Stimulated activated CD8-positive, alpha-beta memory T cell treated with anti-CD3 and anti-CD28 coated beads, Interleukin-4, amount 100 ng/mL, for 48 hours (primary cell): ENCODE results near the gene KIF9.
"Not testable (repeated sequence)": the region's sequence is repeated elsewhere in the genome, so short reads cannot be mapped to it uniquely, and the experiment has no call there.

ENCODE experiments used
- DNase-seq: peaks from one replicate; pipeline ENCODE4 v3.0.0-alpha.2; 2020

The KIF9 gene, protein sequence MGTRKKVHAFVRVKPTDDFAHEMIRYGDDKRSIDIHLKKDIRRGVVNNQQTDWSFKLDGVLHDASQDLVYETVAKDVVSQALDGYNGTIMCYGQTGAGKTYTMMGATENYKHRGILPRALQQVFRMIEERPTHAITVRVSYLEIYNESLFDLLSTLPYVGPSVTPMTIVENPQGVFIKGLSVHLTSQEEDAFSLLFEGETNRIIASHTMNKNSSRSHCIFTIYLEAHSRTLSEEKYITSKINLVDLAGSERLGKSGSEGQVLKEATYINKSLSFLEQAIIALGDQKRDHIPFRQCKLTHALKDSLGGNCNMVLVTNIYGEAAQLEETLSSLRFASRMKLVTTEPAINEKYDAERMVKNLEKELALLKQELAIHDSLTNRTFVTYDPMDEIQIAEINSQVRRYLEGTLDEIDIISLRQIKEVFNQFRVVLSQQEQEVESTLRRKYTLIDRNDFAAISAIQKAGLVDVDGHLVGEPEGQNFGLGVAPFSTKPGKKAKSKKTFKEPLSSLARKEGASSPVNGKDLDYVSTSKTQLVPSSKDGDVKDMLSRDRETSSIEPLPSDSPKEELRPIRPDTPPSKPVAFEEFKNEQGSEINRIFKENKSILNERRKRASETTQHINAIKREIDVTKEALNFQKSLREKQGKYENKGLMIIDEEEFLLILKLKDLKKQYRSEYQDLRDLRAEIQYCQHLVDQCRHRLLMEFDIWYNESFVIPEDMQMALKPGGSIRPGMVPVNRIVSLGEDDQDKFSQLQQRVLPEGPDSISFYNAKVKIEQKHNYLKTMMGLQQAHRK

DNA sequence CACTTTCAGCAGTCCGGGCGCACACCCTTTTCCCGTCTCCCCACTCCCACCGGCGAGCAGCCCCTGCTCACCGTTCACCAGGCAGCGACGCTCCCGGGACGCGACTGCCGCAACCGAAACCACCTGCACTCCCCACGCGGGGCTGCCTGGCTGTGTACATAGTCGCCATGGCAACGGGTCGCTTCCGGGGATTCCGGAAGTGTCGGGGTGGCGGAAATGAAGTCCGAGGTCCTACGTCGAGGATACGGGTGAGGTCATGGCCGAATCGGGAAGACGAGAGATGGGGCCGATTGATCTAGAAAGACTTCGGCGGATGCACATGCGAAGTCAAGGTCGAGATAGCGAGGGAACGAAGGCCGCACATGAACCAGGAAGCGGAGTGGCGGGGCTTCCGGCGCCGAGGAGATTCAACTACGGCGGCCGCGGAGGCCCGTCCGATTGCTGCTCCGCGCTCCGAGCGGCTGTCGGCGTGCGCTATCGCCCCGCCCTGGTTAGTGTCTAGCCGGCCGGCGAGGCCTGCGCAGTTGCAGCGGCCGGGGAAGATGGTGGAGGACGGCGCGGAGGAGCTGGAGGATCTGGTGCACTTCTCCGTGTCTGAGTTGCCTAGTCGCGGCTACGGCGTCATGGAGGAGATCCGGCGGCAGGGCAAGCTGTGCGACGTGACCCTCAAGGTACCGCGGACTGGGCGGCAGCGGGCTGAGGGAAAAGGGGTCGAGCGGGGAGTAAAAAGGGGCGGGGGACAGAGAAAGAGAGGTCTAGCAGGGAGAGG lies at the start of gene KIF9, which contains the start of gene KLHL18:
KIF9 (minus strand) TSS at position 376 of the 769 bp plus-strand sequence. CDS start 5,425 bp downstream, outside the sequence.
KLHL18 (plus strand) TSS at position 521 of the 769 bp plus-strand sequence; CDS start at position 543, 22 bp downstream.
- DNase-seq, result peak; percentile 97

DNA sequence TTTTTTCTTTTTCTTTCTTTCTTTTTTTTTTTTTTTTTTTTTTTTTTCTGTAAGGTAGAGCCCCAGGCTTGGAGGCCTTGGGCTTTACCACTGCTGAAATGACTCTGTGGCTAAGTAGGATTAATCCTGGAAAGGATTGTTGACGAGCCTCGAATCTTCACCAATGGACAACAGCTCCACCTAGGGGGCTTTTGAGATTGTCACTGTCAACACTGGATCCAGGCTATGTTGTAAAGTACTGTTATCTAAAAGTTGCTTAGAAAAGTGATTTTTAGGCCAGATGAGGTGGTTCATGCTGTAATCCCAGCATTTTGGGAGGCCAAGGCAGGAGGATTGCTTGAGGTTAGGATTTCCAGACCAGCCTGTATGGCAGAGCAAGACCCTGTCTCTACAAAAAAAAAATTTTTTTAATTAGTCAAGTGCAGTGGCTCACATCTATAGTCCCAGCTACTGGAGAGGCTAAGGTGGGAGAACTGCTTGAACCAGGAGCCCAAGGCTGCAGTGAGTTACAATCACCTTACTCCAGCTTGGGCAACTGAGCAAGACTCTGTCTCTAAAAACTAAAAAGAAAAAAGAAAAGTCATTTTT lies 41.8 kb upstream of the KIF9 start:
- DNase-seq, result peak; percentile 59

DNA sequence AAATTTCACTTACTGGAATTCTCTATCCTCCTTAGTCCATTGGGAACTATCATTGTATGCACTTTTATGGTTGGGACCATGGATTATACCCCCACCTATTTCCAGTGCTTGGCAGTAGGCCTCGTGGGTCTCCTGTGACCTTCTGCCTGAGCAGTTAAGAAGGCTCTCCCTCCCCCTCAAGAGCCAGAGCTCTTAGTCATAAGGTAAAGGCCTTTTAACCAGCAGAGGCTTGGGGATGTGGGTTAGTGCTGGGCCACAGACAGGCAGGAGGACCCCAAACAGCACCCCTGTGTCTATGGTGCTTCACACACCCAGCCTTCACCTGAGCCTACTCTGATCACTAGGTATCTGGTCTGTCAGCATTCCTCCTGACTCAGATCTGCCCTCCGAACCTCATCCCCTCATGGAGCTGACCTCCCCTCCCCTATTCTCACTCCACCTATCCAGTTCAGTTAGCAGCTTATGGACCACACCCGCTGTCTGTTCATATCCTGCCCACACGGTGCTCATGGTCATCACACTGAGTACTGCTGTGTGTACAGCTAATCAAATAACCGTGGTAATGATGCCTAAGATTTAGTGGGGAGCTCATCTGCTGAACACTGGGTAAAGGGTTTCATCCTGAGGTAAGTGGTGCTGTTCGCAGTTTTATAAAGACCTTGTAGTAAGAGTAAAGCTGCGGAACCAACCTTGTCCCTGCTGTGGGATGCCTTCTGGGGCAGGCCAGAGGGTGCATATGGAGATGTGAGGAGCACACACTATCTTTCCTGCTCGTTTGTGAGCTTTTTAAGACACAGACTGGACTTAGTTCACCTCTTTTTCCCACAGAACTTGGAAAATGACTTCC lies 41.1 kb upstream of the KIF9 start:
- DNase-seq, result no peak

DNA sequence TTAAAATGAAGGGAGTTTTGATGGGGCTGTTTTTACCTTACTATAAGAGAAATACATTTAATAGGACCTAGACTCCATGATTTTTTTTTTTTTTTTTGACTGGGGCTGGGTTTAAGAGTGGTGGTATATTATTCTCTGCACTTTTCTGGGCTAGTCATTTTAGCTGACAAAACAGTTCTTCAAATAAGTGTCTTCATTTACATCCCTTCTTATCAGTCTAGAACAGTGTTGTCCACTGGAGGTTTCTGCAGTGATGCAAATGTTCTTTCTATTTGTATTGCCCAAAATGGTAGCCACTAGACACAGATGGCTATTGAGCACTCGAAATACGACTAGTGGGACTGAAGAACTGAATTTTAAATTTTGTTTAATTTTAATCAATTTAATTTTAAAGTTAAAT lies 37.4 kb upstream of the KIF9 start:
- no peak for DNase-seq

- no peak for DNase-seq
These were observed 36.3 kb upstream of the KIF9 start for GRCh38 chr3:47318916-47319315.

- DNase-seq, result not testable (repeated sequence)
These were observed 33.6 kb upstream of the KIF9 start for GRCh38 chr3:47316151-47316550.

- DNase-seq, result no peak
These were observed 32.6 kb upstream of the KIF9 start for GRCh38 chr3:47315069-47315647.

DNA sequence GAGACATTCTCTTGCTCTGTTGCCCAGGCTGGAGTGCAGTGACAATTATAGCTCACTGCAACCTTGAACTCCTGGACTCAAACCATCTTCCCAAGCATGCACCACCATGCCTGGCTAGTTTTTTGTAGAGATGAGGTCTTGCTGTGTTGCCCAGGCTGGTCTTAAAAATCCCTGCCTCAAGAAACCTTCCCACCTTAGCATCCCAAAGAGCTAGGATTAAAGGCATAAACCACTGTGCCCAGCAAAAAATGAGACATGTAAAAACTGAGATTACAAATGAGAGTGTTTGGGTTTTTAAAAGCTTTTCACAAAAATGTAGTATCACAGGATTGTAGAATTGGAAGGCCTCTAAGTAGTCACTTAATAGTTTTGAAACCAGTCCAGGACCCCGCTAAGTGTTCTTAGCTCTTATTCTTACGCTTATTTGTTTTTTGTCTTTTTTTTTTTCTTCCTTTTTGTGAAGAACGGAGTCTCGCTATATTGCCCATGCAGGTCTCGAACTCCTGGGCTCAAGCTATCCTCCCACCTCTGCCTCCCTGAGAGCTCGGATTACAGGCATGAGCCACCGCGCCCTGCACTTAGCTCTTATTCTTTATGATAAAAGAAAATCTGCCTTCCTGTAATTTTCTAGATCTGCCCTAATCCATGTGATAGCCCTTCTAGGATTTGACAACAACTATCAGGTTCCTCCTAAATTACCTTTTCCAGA lies 31.6 kb upstream of the KIF9 start:
- no peak for DNase-seq

DNA sequence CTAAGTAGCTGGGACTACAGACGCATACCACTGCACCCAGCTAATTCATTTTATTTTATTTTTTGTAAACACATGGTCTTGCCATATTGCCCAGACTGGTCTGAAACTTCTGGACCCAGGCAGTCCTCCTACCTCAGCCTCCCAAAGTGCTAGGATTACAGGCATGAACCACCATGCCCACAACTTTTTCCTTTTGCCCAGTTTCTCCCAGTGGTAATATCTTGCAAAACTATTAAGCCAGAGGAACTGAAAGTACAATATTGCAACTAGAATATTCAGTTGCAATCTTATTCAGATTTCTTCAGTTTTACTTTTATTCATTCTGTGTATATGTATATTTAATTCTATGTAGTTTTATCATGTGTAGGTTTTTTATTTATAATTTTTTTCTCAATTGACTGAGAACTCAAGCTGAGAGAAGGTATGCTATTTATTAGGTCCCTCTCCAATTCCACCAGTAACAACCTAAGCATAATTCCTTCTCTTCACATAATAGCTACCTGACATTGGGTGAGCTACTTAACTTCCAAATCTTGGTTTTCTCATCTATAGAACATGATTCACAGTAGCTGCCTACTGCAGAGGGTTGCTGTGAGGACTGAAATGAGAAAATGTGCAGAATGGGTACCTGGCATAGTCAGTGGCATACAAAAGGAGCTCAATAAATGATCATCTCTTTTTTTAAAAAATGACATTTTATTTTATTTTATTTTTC lies 30.9 kb upstream of the KIF9 start:
- DNase-seq, result no peak

DNA sequence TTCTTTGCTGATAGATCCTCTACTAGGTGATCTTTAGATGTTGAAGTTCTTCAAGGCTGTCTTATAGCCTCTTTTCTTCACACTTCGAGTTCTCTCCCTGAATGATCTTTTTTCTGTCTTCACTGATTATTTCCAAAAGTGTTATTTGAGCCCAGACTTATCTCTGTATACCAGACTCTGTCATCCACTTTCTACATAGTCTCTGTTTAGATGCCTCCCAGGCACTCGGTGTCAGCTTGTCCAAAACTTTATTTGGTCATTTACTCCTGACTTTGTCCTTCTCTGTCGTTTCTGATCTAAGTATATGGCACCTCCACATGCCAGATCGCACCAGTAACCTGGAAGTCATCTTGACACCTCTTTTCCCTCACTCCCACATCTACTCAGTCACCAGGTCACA lies 27.8 kb upstream of the KIF9 start:
- no peak for DNase-seq

DNA sequence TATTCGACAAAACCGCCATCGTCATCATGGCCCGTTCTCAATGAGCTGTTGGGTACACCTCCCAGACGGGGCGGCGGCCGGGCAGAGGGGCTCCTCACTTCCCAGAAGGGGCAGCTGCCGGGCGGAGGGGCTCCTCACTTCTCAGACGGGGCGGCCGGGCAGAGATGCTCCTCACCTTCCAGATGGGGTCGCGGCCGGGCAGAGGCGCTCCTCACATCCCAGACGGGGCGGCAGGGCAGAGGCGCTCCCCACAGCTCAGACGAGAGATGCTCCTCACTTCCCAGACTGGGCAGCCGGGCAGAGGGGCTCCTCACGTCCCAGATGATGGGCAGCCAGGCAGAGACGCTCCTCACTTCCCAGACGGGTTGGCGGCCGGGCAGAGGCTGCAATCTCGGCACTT lies 26.6 kb upstream of the KIF9 start:
- not testable (repeated sequence) for DNase-seq

GRCh38 chr3:47306022-47306421 lies 23.4 kb upstream of the KIF9 start:
- no peak for DNase-seq

DNA sequence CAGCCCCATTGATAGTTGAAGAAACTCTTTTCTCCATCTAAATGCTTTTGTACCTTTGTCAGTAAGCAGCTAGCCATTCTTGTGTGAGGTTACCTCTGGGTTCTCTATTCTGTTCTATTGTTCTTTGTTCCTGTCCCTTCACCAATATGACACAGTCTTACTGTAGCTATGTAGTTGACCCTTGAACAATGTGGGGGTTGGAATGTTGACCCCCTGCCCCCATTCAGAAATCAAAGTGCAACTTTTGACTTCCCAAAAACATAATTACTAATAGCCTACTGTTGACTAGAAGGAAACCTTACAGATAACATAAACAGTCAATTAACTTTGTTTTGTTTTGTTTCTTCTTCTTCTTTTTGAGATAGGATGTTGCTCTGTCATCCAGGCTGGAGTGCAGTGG lies 18.9 kb upstream of the KIF9 start:
- DNase-seq, result no peak

GRCh38 chr3:47299381-47300318 lies 17.1 kb upstream of the KIF9 start:
- no peak for DNase-seq

- no peak for DNase-seq
These were observed 15.8 kb upstream of the KIF9 start for GRCh38 chr3:47298439-47298838.

DNA sequence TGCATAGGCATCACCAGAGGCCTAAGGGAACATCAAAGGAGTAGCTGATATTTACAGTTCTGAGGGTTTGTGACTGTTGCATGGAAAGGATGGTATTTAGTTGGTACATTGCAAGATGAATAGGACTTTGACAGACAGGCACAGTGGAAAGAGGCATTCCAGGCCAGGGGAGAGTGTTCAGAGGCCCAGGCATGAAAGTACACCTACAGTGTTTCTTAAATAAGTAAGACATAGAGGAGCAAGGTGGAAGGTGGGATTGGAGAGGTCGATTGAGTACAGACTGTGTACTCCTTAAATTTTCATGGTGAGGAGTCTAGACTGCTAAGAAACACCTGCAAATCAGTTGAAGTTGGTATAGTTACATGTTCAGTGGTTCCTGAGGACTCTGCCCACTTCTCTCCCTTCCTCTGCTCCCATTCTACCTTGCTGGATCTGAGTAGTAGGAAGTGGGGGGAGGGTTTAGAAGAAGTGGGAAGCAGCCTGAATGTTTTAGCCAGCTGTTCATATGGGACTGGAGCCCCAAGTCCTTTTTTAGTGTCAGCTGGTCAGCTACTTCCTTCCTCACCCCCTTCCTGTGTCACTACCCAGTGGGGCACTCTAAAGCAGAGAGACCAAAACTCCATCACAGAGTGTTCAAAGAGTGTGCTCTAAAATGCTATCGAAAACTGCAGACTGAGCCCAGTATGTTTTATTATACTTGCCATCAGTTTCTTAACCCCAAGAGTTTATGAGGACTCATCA lies 14.1 kb upstream of the KIF9 start:
- DNase-seq, result no peak

- DNase-seq, result no peak
These were observed 13.4 kb upstream of the KIF9 start for GRCh38 chr3:47295976-47296375.

- no peak for DNase-seq
These were observed 12.7 kb upstream of the KIF9 start for GRCh38 chr3:47295322-47295721.
